HG03558 (cell line): ENCODE data around the gene IL17RC.
"Not testable (repeated sequence)": the region's sequence is repeated elsewhere in the genome, so short reads cannot be mapped to it uniquely, and the experiment has no call there.

ENCODE experiments used
- ATAC-seq: cut with Tn5 transposase; IDR thresholded peaks from one replicate; pipeline ENCODE4 v1.9.1; 2021; ENCODE audit warnings: moderate number of reproducible peaks; ENCODE audit not compliant: unreplicated experiment; ENCODE audit errors: extremely low read depth

Gene IL17RC

GRCh38 chr3:9893739-9894138, 23.2 kb upstream of the IL17RC start:
- ATAC-seq = no peak

- not testable (repeated sequence) for ATAC-seq
Observed at GRCh38 chr3:9895715-9896114, 21.2 kb upstream of the IL17RC start.

- not testable (repeated sequence) for ATAC-seq
Observed at GRCh38 chr3:9896755-9897407, 20.0 kb upstream of the IL17RC start.

GRCh38 chr3:9897408-9898372, 19.2 kb upstream of the IL17RC start:
- no peak for ATAC-seq

- ATAC-seq = no peak
Observed at GRCh38 chr3:9898467-9899241, 18.2 kb upstream of the IL17RC start.

- ATAC-seq = no peak
Observed at GRCh38 chr3:9899289-9899791, 17.6 kb upstream of the IL17RC start.

GRCh38 chr3:9900965-9901415, 15.9 kb upstream of the IL17RC start:
- not testable (repeated sequence) for ATAC-seq

- no peak for ATAC-seq
Observed at GRCh38 chr3:9901967-9902366, 14.9 kb upstream of the IL17RC start.

GRCh38 chr3:9902372-9903237, 14.3 kb upstream of the IL17RC start, which contains the start of gene IL17RE:
TSS of gene IL17RE (plus strand) at chr3:9902848. CDS start at chr3:9902933, 85 bp downstream.
- no peak for ATAC-seq

- no peak for ATAC-seq
Observed at GRCh38 chr3:9903238-9903624, 13.7 kb upstream of the IL17RC start.

GRCh38 chr3:9903904-9904303, 13.0 kb upstream of the IL17RC start:
- ATAC-seq = no peak

- ATAC-seq = no peak
Observed at GRCh38 chr3:9906480-9906879, 10.4 kb upstream of the IL17RC start.

- ATAC-seq = no peak
Observed at GRCh38 chr3:9908286-9908685, 8.6 kb upstream of the IL17RC start.

GRCh38 chr3:9909221-9910013, 7.5 kb upstream of the IL17RC start:
- no peak for ATAC-seq

- ATAC-seq = no peak
Observed at GRCh38 chr3:9911863-9912262, 5.0 kb upstream of the IL17RC start.

GRCh38 chr3:9912294-9912935, 4.5 kb upstream of the IL17RC start:
- no peak for ATAC-seq

- ATAC-seq = no peak
Observed at GRCh38 chr3:9913601-9914000, 3.3 kb upstream of the IL17RC start.

- no peak for ATAC-seq
Observed at GRCh38 chr3:9914011-9914410, 2.9 kb upstream of the IL17RC start.
